AG09309 (cell line): ENCODE measurements around the gene CMPK2.

Experiments
- DNase-seq: peaks from one replicate; pipeline ENCODE4 v3.0.0-alpha.2; 2010; ENCODE audit warnings: low read depth
- H3K4me3 ChIP-seq: 2 replicates; pipeline ENCODE4 v1.5.1; 2011; ENCODE audit warnings: mild to moderate bottlenecking, low read depth, low read length, moderate library complexity; ENCODE audit not compliant: control insufficient read depth
- TF ChIP-seq, protein P1 (sequence below): IDR thresholded peaks from 2 replicates; pipeline ENCODE4 v1.5.1; 2011; ENCODE audit warnings: mild to moderate bottlenecking, low read depth, low read length, inconsistent platforms; ENCODE audit not compliant: insufficient read depth, control insufficient read depth; ENCODE audit errors: missing control alignments

CMPK2 gene

GRCh38 chr2:6806604-6807003 is 59.1 kb downstream of the CMPK2 start:
- DNase-seq = no peak
- no peak overlapping the region for H3K4me3 ChIP-seq
- TF ChIP-seq, protein P1, sequence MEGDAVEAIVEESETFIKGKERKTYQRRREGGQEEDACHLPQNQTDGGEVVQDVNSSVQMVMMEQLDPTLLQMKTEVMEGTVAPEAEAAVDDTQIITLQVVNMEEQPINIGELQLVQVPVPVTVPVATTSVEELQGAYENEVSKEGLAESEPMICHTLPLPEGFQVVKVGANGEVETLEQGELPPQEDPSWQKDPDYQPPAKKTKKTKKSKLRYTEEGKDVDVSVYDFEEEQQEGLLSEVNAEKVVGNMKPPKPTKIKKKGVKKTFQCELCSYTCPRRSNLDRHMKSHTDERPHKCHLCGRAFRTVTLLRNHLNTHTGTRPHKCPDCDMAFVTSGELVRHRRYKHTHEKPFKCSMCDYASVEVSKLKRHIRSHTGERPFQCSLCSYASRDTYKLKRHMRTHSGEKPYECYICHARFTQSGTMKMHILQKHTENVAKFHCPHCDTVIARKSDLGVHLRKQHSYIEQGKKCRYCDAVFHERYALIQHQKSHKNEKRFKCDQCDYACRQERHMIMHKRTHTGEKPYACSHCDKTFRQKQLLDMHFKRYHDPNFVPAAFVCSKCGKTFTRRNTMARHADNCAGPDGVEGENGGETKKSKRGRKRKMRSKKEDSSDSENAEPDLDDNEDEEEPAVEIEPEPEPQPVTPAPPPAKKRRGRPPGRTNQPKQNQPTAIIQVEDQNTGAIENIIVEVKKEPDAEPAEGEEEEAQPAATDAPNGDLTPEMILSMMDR = no peak

GRCh38 chr2:6800553-6800952 is 65.2 kb downstream of the CMPK2 start:
- no peak overlapping the region for H3K4me3 ChIP-seq
- DNase-seq = no peak
- TF ChIP-seq, protein P1 = no peak
